Progenitor cell of endocrine pancreas (in vitro differentiated cells): ENCODE data around the gene NPIPB2. TPM values are rescaled to one million over a fixed set of nuclear protein-coding genes. Genes with fewer than 3 reads are reported as not detected.
"Not testable (repeated sequence)": the region's sequence is repeated elsewhere in the genome, so short reads cannot be mapped to it uniquely, and the experiment has no call there.

Source experiments
- DNase-seq: peaks from one replicate; pipeline ENCODE4 v3.0.0; 2021; ENCODE audit warnings: low spot score; ENCODE audit not compliant: unreplicated experiment
- H3K27ac Mint-ChIP-seq: 2 replicates; pipeline ENCODE4 v1.8.0; 2021; ENCODE audit warnings: mild to moderate bottlenecking, moderate library complexity, mixed read lengths
- H3K27me3 Mint-ChIP-seq: 2 replicates; pipeline ENCODE4 v1.8.0; 2021; ENCODE audit warnings: mixed read lengths
- H3K36me3 Mint-ChIP-seq: 2 replicates; pipeline ENCODE4 v1.8.0; 2022; ENCODE audit warnings: mixed read lengths; ENCODE audit not compliant: insufficient read depth
- H3K4me1 Mint-ChIP-seq: 2 replicates; pipeline ENCODE4 v1.8.0; 2021; ENCODE audit warnings: low read depth, mixed read lengths
- H3K4me3 Mint-ChIP-seq: 2 replicates; pipeline ENCODE4 v1.8.0; 2021; ENCODE audit warnings: low read depth, mild to moderate bottlenecking, moderate library complexity, mixed read lengths
- H3K9me3 Mint-ChIP-seq: 2 replicates; pipeline ENCODE4 v1.8.0; 2021; ENCODE audit warnings: low read depth, mixed read lengths
- total RNA-seq: library from RNA; stranded (reverse); gene quantifications from 2 replicates; pipeline ENCODE4 v1.2.1, GENCODE V29; 2021
- TF ChIP-seq, protein P1 (sequence below): fragments of 200-600 bp; sonication (generic); IDR thresholded peaks from one replicate; pipeline ENCODE4 v1.5.0; 2021; ENCODE audit warnings: antibody characterized with exemption, mild to moderate bottlenecking; ENCODE audit not compliant: unreplicated experiment

The NPIPB2 gene
- total RNA-seq, 1 donor from 2014 or later = 16.6 TPM

DNA sequence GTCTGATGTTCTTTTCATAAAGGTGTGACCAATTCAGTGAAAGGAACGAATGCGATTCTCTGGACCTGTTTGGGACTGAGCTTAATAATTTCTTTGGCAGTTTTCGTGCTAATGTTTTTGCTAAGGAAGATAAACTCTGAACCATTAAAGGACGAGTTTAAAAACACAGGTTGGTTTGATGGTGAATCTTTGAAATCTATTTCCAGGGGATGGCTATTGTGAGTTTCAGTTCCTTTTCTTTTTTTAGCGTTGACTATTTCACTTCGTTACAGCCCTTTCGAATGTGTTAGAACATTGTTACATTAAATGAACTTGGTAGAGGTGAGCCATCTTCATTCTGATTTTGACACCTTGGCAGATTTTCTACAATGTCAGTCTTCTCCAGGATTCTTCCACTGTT lies 24.3 kb upstream of the NPIPB2 start:
- no peaks in the 10 kb centered on the region for H3K27me3 Mint-ChIP-seq
- no peak overlapping the region for H3K4me3 Mint-ChIP-seq
- peaks cover 6% of the 10 kb centered on the region for H3K4me1 Mint-ChIP-seq
- no peaks in the 10 kb centered on the region for H3K9me3 Mint-ChIP-seq
- H3K36me3 Mint-ChIP-seq = no peaks in the 10 kb centered on the region
- DNase-seq = no peak
- H3K27ac Mint-ChIP-seq = no peak overlapping the region
- TF ChIP-seq, protein P1, sequence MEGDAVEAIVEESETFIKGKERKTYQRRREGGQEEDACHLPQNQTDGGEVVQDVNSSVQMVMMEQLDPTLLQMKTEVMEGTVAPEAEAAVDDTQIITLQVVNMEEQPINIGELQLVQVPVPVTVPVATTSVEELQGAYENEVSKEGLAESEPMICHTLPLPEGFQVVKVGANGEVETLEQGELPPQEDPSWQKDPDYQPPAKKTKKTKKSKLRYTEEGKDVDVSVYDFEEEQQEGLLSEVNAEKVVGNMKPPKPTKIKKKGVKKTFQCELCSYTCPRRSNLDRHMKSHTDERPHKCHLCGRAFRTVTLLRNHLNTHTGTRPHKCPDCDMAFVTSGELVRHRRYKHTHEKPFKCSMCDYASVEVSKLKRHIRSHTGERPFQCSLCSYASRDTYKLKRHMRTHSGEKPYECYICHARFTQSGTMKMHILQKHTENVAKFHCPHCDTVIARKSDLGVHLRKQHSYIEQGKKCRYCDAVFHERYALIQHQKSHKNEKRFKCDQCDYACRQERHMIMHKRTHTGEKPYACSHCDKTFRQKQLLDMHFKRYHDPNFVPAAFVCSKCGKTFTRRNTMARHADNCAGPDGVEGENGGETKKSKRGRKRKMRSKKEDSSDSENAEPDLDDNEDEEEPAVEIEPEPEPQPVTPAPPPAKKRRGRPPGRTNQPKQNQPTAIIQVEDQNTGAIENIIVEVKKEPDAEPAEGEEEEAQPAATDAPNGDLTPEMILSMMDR = no peak

DNA sequence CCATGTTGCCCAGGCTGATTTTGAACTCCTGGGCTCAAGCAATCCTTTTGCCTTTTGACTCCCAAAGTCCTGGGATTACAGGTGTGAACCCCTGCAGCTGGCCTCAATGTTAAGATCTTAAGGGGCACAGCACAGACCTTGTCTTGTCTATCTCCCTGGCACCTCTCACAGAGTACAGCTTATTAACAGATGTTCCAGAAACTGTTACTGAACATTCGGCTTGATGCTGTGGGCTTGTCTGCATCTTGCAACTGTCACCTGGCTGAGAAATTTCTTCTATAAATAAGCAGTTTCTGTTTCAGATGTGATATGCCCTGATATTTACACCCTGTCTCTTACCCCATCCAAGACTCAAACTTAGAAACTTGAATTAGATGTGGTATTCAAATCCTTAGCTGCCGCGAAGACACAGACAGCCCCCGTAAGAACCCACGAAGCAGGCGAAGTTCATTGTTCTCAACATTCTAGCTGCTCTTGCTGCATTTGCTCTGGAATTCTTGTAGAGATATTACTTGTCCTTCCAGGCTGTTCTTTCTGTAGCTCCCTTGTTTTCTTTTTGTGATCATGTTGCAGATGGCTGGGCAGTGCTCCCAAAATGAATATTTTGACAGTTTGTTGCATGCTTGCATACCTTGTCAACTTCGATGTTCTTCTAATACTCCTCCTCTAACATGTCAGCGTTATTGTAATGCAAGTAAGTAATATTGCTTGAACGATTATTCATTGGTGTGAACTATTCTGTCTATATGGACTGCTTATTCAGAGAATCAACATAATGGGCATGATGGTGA lies 23.1 kb upstream of the NPIPB2 start, which contains the start of gene TNFRSF17:
TNFRSF17 (plus strand) TSS at position 450 of the 791 bp plus-strand sequence; CDS start at position 565, 115 bp downstream.
- TF ChIP-seq, protein P1 = no peak
- Mint-ChIP-seq H3K27me3 (no peaks in the 10 kb centered on the region), H3K4me1 (peaks cover 6% of the 10 kb centered on the region), H3K36me3 (no peaks in the 10 kb centered on the region), H3K9me3 (no peaks in the 10 kb centered on the region), H3K27ac (no peak within 1 kb of the TSS), H3K4me3 (no peak within 1 kb of the TSS)
- DNase-seq = no peak

DNA sequence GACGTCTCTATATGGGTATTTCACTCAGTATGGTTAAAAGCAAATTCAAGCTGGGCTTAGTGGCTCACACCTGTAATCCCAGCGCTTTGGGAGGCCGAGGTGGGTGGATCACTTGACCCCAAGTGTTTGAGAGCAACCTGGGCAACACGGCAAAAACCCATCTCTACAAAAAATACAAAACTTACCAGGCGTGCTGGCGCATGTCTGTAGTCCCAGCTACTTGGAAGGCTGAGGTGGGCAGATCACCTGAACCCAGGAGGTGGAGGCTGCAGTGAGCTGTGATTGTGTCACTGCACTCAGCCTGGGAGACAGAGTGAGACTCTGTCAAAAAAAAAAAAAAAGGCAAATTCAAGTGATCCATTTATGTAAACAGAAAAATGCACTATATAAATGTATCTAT lies 21.9 kb upstream of the NPIPB2 start:
- H3K4me1 Mint-ChIP-seq = peaks cover 6% of the 10 kb centered on the region
- no peaks in the 10 kb centered on the region for H3K27me3 Mint-ChIP-seq
- H3K9me3 Mint-ChIP-seq = no peaks in the 10 kb centered on the region
- TF ChIP-seq, protein P1 = no peak
- H3K4me3 Mint-ChIP-seq = no peak overlapping the region
- DNase-seq = no peak
- no peaks in the 10 kb centered on the region for H3K36me3 Mint-ChIP-seq
- H3K27ac Mint-ChIP-seq = no peak overlapping the region

DNA sequence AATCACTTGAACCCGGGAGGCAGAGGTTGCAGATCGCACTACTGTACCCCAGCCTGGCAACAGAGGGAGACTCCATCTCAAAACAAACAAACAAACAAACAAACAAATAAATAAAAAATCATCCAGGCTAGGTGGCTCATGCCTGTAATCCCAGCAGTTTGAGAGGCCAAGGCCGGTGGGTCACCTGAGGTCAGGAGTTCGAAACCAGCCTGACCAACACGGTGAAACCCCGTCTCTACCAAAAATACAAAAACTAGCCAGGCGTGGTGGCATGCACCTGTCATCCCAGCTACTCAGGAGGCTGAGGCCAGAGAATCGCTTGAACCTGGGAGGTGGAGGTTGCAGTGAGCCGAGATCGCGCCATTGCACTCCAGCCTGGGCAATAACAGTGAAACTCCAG lies 21.1 kb upstream of the NPIPB2 start:
- DNase-seq, H3K4me1 Mint-ChIP-seq, H3K9me3 Mint-ChIP-seq, H3K36me3 Mint-ChIP-seq, H3K4me3 Mint-ChIP-seq, H3K27ac Mint-ChIP-seq, H3K27me3 Mint-ChIP-seq: not testable (repeated sequence)

DNA sequence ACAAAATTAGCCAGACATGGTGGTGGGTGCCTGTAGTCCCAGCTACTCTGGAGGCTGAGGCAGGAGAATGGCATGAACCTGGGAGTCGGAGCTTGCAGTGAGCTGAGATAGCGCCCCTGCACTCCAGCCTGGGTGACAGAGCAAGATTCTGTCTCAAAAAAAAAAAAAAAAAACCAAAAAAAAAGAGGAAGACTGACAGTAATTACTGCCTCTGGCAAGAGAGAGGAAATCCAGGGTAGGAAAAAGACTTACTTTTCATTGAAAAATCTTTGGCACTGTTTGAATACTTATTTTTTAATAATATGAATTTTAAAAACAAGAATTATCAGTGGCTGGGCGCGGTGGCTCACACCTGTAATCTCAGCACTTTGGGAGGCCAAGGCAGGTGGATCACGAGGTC lies 20.6 kb upstream of the NPIPB2 start:
- H3K27ac Mint-ChIP-seq, DNase-seq, H3K9me3 Mint-ChIP-seq, H3K4me1 Mint-ChIP-seq, H3K4me3 Mint-ChIP-seq, H3K36me3 Mint-ChIP-seq, H3K27me3 Mint-ChIP-seq: not testable (repeated sequence)

DNA sequence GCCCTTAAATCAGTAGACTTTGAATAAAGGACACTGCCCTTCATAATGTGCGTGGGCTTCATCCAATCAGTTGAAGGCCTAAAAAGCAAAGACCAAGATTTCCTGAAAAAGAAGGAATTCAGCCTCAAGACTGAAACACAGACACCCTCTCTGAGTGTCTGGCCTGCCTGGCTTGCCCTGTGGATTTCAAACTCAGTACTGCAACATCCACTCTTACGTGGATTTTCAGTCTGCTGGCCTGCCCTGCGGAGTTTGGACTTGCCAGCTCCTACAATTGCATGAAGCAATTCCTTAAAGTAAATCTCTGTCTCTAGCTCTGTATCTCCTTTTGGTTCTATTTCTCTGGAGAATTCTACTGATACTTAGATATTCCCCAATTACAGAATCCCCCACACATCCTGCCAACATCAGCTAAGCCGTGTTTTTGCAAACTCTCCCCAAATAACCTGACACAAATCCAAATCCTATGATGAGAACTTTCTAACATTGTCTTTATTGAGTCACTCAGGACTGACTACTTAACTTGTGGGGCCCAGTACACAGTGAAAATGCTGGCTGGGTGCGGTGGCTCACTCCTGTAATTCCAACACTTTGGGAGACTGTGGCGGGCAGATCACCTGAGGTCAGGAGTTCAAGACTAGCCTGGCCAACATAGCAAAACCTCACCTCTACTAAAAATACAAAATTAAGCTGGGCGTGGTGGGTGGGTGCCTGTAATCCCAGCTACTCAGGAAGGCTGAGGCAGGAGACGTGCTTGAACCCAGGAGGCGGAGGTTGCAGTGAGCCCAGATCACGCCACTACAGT lies 15.9 kb upstream of the NPIPB2 start:
- no peak overlapping the region for H3K4me3 Mint-ChIP-seq
- TF ChIP-seq, protein P1 = no peak
- H3K36me3 Mint-ChIP-seq = no peaks in the 10 kb centered on the region
- no peak for DNase-seq
- no peaks in the 10 kb centered on the region for H3K4me1 Mint-ChIP-seq
- no peaks in the 10 kb centered on the region for H3K9me3 Mint-ChIP-seq
- no peak overlapping the region for H3K27ac Mint-ChIP-seq
- H3K27me3 Mint-ChIP-seq = no peaks in the 10 kb centered on the region
